SK-MEL-5 (cell line): ENCODE data around the gene SLC35G6. TPM values are rescaled to one million over a fixed set of nuclear protein-coding genes. Genes with fewer than 3 reads are reported as not detected.
"Not testable (repeated sequence)": the region's sequence is repeated elsewhere in the genome, so short reads cannot be mapped to it uniquely, and the experiment has no call there.

Source experiments
- DNase-seq: peaks from one replicate; pipeline ENCODE4 v3.0.0-alpha.2; 2016; ENCODE audit warnings: low read depth, low spot score
- in situ Hi-C: cut with HindIII; loops from 2 replicates; pipeline ENCODE4 v1.10.0; 2016; ENCODE audit warnings: low sequenced_read_pairs, high pct_unique_total_duplicates, low pct_unique_long_range_greater_than_20kb
- total RNA-seq: library from RNA; depleted of rRNA; stranded (reverse); fragments of >200 nt; shearing (Covaris generic); gene quantifications from 2 replicates; pipeline ENCODE4 v1.2.3, GENCODE V29; 2014

The SLC35G6 gene
- total RNA-seq, 1 experiment from 2014 or later = not detected

DNA sequence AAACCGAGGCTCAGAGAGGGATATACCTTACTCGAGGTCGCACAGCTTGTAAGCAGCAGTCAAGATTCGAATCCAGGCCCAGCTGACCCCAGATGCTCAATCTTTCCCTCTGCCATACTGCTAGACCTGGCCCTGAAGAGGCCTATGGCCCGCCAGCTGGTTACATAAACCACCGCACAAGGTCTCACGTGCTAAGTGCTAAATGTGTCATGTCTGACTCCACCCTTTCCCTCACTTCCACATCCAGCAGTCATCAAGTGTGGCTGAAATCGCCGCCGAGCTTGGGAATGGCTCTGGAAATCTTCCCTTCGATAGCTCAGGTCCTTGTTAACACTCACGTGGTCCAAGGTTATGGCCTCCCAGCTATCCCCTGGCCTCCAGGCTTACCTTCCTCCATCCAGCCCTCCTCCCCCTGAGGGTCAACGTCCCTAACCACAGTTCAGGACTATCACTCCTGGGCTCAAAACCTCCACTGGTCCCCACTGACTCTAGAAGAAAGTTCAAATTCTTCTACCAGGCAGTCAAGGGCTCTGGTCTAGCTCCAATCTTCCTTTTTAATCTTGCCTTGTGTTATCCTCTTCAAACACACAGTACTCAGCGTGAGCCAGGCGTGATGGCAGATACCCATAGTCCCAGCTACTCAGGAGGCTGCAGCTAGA lies 5.4 kb upstream of the SLC35G6 start:
- in situ Hi-C loops = no loop called here
- DNase-seq = no peak

DNA sequence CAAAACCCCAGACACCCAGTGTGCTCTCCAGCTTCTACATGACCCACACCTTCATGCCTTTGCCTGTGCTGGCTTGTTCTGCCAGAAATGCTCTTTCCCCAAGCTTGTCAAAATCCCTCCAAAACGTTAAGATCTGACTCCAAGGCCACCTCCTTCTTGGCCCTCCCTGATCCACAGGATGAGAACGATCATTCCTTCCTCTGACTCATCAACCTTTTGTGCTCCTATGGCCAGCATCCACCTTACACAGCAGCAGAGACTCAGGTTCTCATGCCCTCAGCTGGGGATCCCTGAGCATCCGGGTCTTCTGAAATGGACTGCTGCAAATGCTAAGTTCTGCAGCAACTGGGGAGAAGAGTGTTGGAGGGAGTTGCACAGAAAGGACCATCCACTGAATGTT lies 4.8 kb upstream of the SLC35G6 start:
- no peak for DNase-seq
- in situ Hi-C loops = no loop called here

DNA sequence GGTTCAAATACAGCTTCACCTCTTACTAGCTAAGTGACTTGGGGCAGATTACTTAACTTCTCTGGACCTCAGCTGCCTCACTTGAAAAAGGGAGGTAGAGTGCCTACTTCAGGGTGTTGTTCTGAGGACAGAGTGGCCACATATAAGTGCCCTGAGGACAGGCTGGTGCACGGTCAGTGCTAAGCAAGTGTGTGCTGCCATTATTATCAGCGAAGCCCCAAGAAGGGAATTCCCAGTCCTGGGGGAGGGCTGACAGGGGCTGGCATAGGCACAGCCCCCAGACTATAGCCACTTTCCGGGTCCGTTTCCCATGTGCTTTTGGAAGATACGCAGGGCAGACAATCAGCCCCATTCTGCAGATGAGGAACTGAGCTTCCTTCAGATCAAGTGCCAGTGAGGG lies 4.3 kb upstream of the SLC35G6 start:
- in situ Hi-C loops = no loop called here
- no peak for DNase-seq

DNA sequence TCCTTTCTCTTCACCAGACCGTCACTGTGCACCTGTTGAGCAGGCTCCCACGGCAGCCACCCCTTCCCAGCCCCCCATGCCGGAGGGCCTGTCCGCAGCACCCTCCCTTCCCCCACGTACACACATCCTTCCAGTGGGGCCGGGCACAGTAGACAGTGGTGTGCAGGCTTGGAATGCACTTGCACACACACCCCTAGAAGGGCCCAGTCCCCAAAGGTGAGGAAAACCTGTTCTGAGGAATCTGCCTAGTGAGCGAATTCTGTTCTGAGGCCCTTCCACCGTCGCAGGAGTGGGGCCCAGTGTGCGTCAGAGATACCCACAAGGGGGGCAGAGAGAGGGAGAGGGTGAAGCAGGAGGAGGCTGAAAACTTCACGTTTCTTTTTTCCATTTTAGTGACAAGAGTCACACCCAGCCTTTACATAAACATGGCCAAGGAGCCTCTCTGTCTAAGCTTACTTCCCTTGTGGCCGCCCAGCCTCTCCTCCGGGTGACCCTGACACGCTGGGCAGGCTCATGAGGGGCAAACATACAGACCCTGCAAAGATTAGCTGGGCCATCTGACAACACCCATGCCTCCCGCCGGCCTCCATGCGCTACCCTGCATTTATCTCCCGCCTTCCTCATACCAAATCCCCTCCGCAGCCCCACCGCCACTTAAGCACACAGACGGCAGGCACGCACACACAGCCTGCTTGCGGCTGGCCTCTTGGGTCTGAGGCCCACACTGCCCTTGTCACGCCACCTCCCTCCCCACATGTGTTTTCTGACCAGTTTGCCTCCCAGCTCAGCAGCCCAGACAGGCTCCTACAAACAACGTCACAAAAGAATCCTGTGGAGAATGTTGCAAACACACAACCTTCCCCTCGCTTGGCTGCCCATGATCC lies 3.6 kb upstream of the SLC35G6 start:
- in situ Hi-C loops = no loop called here
- DNase-seq = no peak

DNA sequence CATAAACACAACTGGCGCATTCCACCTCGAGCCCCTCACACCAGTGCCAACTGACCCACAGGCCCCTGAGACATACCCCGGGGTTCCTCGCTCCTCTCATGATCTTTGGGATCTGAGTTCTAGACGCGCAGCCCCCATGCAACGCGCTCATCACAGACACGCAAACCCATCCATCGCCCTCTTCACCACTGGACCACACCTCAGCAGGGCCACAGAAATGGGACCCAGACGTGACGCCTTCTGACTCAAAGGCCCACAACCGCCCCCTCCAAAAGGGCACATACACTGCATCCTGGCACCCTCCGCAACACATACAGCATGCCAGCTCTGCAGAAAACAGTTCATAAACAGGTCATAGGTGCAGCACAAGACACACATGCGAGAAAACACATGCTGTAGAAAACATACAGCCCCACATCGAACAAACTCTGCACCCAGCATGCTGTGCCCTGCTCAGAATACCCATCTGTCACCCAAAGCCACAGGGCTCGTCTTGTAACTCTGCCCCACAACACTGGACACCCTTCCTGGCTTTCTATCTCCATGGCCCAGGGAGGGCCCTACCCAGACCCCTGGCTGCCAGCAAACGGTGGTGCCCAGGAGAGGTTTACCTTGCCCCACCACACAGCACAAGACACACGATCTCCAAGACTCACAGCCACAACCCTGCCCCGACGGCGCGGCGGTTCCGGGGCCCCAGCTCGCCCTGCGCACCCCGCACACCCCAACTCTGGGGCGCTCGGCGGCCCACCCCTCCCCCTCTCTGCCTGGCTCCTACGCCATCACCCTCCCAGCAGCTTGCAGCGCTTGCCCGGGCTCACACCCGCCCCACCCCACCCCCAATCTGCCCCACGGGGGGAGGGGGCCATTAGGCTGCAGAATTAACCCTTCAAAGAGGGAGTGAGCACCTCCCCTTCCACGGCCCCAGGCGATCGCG lies 2.7 kb upstream of the SLC35G6 start:
- DNase-seq = peak; percentile 27
- in situ Hi-C loops = no loop called here

DNA sequence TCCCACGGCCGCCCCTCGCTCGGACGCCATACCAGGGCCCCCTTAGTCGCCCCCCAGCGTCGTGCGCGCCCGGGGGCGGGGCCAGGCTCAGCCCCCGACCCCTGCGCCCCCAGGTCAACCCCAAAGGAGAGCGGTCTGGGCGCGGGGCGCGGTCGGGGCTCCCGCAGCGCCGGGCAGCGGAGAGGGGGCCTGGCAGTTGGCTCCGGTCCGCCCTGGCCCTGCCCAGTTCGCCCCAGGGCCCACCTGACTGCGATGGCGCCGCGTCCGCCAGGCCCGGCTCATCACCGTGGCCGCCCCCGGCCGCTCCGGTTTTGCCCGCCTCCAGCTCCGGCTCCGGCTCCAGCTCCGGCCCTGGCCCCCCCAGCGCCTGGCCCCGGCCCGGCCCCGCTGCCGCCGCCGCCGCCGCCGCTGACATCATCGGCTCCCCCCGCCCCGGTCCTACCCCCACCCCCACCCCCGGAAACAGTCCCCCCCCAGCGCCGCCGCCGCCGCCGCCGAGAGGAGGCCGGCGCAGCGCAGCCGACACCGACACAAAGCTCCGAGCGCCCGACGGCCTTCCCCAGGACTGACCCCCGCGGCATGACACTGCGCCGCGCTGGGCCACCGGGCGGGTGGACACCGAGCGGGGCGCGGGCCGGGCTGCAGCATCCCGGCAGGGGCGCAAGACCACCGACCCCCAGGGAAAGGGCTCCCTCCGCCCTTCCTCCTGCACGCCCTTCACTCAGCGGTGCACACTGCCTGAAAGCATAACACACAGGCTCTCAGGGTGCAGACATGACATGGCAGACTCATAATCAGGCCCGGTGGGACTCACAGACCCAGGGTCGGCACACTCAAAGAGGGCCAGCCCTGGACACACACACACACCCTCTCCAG lies 1.8 kb upstream of the SLC35G6 start, which contains the start of gene ZBTB4:
Gene ZBTB4 (minus strand): TSS at position 419 of the 876 bp plus-strand sequence. CDS start 12,830 bp downstream, outside the sequence.
- peak; percentile 34 for DNase-seq
- in situ Hi-C loops = no loop called here

DNA sequence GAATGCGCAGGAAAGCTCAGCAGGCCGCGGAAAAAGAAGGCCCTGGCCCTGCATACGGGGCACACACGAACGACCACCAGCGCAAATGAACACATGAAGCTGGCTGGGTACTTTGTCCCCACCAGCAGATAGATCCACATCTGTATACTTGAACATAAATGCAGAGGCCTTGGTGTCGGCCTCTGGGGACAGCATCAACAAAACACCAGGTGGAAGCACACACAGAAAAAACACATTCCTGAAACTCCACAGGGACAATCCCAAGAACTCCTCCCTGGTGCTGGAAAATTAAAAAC lies 1.2 kb upstream of the SLC35G6 start:
- in situ Hi-C loops = no loop called here

DNA sequence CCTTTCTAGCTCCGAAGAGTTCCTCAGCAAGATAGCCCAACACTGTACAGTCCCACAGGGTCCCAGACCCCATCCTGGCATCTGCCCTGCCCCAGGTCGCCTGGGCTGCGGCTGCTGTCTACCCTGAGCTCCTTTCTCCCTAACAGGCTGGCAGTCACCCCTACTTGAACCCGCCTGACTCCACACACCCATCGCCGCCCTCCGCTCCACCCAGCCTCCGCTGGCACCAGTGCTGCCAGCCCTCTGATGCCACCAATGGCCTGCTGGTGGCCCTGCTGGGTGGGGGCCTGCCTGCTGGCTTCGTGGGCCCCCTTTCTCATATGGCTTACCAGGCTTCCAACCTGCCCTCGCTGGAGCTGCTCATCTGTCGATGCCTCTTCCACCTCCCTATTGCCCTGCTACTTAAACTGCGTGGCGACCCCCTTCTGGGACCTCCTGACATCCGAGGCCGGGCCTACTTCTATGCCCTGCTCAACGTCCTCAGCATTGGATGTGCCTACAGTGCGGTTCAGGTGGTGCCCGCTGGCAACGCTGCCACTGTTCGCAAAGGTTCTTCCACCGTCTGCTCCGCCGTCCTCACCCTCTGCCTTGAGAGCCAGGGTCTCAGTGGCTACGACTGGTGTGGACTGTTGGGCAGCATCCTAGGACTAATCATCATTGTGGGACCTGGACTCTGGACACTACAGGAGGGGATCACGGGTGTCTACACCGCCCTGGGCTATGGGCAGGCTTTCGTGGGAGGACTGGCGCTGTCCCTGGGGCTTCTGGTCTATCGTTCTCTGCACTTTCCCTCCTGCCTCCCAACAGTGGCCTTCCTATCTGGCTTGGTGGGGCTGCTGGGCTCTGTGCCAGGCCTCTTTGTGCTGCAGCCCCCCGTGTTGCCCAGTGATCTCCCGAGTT lies 846 bp downstream of the SLC35G6 start:
- in situ Hi-C loops, DNase-seq: not testable (repeated sequence)

More for the DNA sequence above, 1.2 kb upstream of the SLC35G6 start:
- no peak for DNase-seq

DNA sequence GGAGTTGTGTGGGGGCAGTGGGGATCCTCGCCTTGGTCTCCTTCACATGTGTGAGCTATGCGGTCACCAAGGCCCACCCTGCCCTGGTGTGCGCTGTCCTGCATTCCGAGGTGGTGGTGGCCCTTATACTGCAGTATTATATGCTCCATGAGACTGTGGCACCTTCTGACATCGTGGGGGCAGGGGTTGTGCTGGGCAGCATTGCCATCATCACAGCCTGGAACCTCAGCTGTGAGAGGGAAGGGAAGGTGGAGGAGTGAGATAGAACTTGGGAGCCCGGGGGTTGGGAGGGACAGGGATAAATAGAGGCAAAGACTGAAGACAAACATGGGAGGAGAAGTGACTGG lies 1.5 kb downstream of the SLC35G6 start:
- in situ Hi-C loops, DNase-seq: not testable (repeated sequence)

DNA sequence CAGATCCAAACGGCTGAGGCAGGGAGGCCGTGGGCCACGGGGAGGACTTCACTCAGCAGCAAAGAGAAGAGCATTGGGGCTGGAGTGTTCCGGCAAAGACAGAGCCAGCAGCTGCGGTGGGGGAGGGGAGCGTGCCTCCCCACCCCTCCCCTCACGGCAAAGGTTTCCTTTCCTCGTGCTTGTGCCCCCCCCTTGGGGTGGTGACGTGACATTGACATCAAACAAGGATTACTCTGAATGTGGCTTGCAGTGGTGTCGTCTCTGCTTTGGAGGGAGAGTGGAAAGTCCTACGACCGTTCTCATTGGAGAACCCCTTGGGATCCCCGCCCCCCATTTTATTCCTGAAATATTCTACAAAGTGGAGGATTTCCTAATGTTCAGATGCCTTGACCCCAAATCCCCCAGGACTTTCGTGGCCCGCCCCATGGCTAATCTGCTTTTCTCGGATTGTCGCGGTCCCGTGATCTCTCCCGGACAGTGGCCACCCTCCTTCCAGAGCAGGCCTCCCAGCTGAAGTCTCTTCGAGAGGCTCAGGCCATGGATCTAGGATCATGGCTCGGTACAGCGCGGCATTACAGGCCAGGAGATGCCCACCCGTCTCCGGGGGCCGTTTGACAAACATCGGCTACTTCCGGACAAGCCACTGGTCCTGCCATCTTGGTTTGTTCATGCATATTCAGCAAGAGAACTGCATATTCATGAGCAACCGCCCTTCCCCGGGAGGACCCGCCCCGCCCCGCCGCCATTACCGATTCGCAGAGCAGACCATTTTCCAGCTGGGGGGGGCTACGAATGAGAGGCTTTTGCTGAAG lies 2.2 kb downstream of the SLC35G6 start:
- in situ Hi-C loops = no loop called here
- DNase-seq = peak; percentile 92

DNA sequence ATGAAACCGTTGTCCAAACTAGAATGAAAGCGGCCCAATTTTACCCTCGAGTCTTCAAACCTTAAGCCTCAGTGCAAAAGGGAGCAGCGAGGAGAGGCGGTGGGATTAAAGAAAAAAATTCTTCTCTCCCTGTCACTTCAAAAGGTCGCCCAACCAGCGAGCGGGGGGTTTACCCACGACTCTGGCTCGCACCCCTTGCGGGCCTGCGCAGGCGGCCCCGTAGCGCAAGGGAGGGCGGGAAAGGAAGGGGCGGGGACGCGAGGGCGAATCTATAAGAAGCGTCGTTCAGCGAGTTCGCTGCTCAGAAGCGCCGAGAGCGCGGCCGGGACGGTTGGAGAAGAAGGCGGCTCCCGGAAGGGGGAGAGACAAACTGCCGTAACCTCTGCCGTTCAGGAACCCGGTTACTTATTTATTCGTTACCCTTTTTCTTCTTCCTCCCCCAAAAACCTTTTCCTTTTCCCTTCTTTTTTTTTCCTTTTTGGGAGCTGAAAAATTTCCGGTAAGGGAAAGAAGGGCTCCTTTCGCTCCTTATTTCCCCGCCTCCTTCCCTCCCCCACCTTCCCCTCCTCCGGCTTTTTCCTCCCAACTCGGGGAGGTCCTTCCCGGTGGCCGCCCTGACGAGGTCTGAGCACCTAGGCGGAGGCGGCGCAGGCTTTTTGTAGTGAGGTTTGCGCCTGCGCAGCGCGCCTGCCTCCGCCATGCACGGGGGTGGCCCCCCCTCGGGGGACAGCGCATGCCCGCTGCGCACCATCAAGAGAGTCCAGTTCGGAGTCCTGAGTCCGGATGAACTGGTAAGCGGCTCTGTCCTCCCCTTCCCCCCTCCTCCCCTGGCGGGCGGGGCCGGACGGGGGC lies 3.0 kb downstream of the SLC35G6 start, which contains the start of gene POLR2A:
Gene POLR2A (plus strand): TSS at position 300 of the 852 bp plus-strand sequence.
- in situ Hi-C loops = no loop called here

DNA sequence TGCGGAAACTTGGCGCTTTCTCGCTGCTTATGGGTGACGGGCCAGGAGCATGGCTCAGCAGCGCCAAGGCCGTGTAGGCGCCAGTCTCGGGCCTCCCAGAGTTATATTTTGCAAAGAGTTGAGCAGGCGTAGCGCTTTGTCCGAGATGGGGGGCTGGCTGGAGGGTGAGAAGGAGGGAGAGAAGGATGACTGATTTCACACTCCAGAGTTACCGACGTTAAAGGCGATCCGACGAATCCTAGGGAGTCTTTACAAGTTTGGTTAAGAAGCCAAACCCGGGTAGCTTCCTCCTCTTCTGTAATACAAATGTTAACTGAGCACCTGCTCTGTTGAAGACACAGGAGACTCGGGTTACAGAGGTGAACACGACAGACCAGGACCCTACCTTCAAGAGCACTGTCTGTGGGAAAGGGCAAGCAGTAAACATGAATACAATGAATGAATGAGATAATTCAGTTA lies 3.7 kb downstream of the SLC35G6 start:
- in situ Hi-C loops = no loop called here
- DNase-seq = no peak

More for the DNA sequence above, 3.0 kb downstream of the SLC35G6 start, which contains the start of gene POLR2A:
- DNase-seq = peak; percentile 96

DNA sequence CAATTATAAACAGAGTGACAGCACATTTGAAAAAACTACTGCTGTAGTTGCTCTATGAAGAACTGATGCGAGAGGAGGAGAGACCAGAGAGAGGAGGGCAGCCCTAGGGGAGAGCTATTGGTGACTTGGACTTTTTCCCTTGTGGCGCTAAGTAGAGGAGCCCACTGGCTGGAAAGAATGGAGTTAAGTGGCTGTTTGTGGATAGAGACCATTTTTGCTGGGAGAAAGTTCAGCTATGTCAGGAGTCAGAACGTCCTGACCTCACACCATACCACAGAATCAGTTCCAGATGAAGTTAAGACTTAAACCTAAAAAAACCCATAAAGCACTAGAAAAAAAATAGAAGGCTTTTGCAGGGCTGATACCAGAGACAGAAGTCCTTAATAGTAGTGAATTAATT lies 4.9 kb downstream of the SLC35G6 start:
- DNase-seq = no peak
- in situ Hi-C loops = no loop called here

DNA sequence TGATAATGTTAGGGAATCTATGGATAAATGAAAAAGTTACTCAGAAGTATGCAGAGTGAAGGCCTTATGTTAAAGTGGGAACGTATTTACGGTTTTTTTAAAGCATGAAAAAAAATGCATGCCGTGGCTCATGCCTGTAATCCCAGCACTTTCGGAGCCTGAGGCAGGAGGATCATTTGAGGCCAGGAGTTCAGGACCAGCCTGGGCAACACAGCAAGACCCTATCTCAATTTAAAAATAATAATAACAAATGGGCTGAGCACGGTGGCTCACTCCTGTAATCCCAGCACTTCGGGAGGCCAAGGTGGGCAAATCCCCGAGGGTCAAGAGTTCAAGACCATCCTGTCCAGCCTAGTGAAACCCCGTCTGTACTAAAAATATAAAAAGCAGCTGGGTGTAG lies 8.9 kb downstream of the SLC35G6 start:
- DNase-seq = no peak
- in situ Hi-C loops = no loop called here
